ENCODE measurements around the gene PKLR.

PKLR gene

DNA sequence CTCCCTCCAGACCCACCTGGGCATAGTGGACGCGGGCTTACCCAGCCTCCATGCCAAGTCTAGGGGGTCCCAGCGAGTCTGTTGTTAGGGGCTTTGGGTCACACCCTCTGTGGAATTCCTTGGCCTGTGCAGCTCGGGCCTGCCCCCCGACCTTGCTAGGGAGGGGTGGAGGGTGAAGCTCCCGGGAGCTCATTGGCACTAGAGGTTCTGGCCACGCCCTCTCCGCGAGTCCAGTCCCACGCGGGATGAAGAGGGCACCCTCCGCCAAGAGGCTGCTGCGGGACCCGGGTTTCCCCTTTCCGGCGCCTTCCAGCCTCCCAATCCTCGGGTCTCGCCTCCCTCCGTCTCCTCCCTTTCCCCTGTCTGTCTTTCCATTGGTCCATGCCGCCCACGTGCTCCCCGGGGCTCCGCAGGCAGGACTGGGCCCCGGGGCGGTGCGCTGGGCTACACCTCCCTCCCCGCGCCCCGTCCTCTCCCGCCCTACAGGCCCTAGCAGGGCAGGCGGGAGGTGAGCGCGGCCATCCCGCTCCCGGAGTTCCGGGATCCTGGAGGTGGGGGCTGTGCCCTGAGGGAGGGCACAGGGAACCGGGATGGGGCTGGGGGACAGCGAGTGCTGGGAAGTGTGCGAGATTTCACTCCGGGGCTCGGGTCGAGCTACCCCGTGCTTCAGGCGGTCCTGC, 22.9 kb upstream of the PKLR start:
- Histone ChIP-seq H3K4me3 (ENCODE audit: low read depth in 1 of 2, low read length in 1 of 2) (peak overlapping the region; percentile 77 to 100), H3K36me3 (peaks cover 3% of the 10 kb centered on the region), H3K27ac (peak overlapping the region; percentile 90), H3K27me3 (no peaks in the 10 kb centered on the region), H3K9me3 (no peaks in the 10 kb centered on the region), H3K4me1 (ENCODE audit: control insufficient read depth in 1 of 2, insufficient read depth in 1 of 2, low read depth in 1 of 2, low read length in 1 of 2) (peaks cover 46 to 56% of the 10 kb centered on the region in 2 experiments)
- TF ChIP-seq, protein P1, sequence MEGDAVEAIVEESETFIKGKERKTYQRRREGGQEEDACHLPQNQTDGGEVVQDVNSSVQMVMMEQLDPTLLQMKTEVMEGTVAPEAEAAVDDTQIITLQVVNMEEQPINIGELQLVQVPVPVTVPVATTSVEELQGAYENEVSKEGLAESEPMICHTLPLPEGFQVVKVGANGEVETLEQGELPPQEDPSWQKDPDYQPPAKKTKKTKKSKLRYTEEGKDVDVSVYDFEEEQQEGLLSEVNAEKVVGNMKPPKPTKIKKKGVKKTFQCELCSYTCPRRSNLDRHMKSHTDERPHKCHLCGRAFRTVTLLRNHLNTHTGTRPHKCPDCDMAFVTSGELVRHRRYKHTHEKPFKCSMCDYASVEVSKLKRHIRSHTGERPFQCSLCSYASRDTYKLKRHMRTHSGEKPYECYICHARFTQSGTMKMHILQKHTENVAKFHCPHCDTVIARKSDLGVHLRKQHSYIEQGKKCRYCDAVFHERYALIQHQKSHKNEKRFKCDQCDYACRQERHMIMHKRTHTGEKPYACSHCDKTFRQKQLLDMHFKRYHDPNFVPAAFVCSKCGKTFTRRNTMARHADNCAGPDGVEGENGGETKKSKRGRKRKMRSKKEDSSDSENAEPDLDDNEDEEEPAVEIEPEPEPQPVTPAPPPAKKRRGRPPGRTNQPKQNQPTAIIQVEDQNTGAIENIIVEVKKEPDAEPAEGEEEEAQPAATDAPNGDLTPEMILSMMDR (IDR thresholded peaks at IDR 0.05): peak; percentile 46

DNA sequence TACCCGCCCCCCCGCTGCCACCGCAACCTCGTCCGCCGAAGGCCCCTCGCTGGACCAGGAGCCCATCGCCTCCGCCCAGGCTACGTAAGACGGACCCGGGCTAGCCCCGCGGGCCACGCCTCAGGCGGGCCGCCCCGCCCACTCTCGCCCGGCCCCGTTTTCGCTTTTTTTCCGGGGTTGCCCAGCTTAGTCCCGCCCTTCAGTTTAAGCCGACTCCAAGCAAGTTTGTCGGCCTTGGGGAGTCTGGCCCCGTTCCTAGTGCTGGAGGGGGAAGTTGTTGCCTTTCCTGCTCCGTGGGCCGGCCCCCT, 22.4 kb upstream of the PKLR start:
- TF ChIP-seq, protein P1 (IDR thresholded peaks at IDR 0.05): no peak
- no peaks in the 10 kb centered on the region for H3K9me3 ChIP-seq
- peaks cover 47 to 58% of the 10 kb centered on the region in 2 experiments for H3K4me1 ChIP-seq (ENCODE audit: control insufficient read depth in 1 of 2, insufficient read depth in 1 of 2, low read depth in 1 of 2, low read length in 1 of 2)
- H3K36me3 ChIP-seq: peaks cover 7% of the 10 kb centered on the region
- no peaks in the 10 kb centered on the region for H3K27me3 ChIP-seq
- peak overlapping the region; percentile 77 to 100 for H3K4me3 ChIP-seq (ENCODE audit: low read depth in 1 of 2, low read length in 1 of 2)
- peak overlapping the region; percentile 90 for H3K27ac ChIP-seq

DNA sequence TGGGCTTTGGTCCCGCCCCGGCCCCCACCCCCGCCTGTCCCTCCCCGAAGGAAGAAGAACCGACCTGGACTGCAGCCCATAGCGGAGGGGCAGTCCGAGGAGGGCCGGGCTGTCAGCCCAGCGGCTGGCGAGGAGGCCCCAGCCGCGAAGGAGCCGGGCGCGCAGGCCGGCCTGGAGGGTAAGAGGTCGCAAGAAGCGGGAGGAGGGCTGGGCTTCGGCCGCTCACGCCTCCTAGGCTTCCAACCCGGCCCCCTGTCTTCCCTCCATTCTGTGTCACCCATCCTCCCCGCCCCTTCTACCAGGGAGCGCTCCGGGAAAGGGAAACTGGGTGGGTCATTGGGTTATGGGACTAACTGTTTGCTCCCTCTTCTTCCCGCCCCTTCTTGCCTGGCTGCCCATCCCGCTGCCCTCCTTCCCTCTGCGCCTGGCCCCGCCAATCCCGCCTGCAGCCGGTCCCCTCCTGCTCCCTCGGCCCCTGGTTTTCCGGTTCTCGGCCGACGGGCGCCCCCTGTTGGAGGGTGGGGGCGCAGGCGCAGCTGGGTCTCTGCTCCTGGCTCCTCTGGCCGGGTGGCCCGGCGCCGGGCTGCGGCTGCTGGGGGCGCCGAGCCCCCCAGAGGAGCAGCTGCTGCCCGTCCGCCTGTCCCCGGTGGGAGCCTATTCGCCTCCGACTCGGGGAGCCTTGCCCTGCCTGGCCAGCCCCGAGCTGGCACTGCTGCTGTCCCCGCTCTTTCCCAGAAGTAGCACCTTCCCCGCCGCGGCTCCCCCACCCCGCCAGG, 21.9 kb upstream of the PKLR start:
- peaks cover 12% of the 10 kb centered on the region for H3K36me3 ChIP-seq

DNA sequence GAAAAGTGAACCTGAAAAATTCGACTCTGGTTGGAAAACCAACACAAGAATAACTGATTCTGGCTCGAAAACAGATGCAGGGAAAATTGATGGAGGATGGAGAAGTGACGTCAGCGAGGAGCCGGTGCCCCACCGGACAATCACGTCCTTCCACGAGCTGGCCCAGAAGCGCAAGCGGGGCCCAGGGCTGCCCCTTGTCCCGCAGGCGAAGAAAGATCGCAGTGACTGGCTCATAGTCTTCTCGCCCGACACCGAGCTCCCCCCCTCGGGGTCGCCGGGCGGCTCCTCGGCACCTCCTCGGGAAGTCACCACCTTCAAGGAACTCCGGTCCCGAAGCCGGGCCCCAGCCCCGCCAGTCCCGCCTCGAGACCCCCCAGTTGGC, 21.3 kb upstream of the PKLR start:
- H3K4me3 ChIP-seq (ENCODE audit: low read depth in 1 of 2, low read length in 1 of 2): peak overlapping the region; percentile 77 to 100
- TF ChIP-seq, protein P1 (IDR thresholded peaks at IDR 0.05): no peak
- H3K27ac ChIP-seq: peak overlapping the region; percentile 90
- H3K9me3 ChIP-seq: no peaks in the 10 kb centered on the region
- H3K36me3 ChIP-seq: peaks cover 15% of the 10 kb centered on the region
- H3K4me1 ChIP-seq (ENCODE audit: control insufficient read depth in 1 of 2, insufficient read depth in 1 of 2, low read depth in 1 of 2, low read length in 1 of 2): peaks cover 47 to 58% of the 10 kb centered on the region in 2 experiments
- no peaks in the 10 kb centered on the region for H3K27me3 ChIP-seq

More for the DNA sequence above, 21.9 kb upstream of the PKLR start:
- H3K4me1 ChIP-seq (ENCODE audit: control insufficient read depth in 1 of 2, insufficient read depth in 1 of 2, low read depth in 1 of 2, low read length in 1 of 2): peaks cover 47 to 58% of the 10 kb centered on the region in 2 experiments
- no peaks in the 10 kb centered on the region for H3K27me3 ChIP-seq
- TF ChIP-seq, protein P1 (IDR thresholded peaks at IDR 0.05): peak; percentile 95
- H3K9me3 ChIP-seq: no peaks in the 10 kb centered on the region
- peak overlapping the region; percentile 77 to 100 for H3K4me3 ChIP-seq (ENCODE audit: low read depth in 1 of 2, low read length in 1 of 2)
- H3K27ac ChIP-seq: peak overlapping the region; percentile 90

DNA sequence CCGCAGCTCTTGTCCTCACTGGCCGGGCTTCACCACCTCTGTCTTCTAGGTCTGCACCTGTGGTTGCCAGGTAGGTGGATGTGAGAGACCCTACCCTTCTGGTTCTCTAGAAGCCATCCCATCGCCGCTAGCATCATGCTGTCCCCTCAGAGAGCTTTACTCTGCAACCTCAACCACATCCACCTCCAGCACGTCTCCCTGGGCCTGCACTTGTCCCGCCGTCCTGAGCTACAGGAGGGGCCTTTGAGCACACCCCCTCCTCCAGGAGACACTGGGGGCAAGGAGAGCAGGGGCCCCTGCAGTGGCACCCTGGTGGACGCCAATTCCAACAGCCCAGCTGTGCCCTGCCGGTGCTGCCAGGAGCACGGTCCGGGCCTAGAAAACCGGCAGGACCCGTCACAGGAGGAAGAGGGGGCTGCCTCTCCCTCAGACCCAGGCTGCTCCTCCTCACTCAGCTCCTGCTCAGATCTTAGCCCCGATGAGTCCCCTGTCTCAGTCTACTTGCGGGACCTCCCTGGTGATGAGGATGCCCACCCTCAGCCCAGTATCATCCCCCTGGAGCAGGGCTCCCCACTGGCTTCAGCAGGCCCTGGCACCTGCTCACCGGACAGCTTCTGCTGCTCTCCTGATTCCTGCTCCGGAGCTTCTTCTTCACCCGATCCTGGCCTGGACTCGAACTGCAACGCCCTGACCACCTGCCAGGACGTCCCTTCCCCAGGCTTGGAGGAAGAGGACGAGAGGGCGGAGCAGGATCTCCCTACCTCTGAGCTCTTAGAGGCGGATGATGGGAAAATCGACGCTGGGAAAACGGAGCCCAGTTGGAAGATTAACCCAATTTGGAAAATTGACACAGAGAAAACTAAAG, 20.6 kb upstream of the PKLR start:
- peaks cover 15% of the 10 kb centered on the region for H3K36me3 ChIP-seq

More for the DNA sequence above, 20.6 kb upstream of the PKLR start:
- peaks cover 47 to 58% of the 10 kb centered on the region in 2 experiments for H3K4me1 ChIP-seq (ENCODE audit: control insufficient read depth in 1 of 2, insufficient read depth in 1 of 2, low read depth in 1 of 2, low read length in 1 of 2)
- H3K9me3 ChIP-seq: no peaks in the 10 kb centered on the region
- H3K4me3 ChIP-seq (ENCODE audit: low read depth in 1 of 2, low read length in 1 of 2): peak overlapping the region; percentile 77 to 100
- H3K27me3 ChIP-seq: no peaks in the 10 kb centered on the region
- TF ChIP-seq, protein P1 (IDR thresholded peaks at IDR 0.05): no peak
- no peak overlapping the region for H3K27ac ChIP-seq

All from neutrophil (primary cell).